CD14-positive monocyte (primary cell): ENCODE results near the gene C19orf44. TPM values are rescaled to one million over a fixed set of nuclear protein-coding genes. Genes with fewer than 3 reads are reported as not detected.
A peak's percentile ranks its signal among the peaks of the same experiment; 100 is the strongest.

Experiments
- DNase-seq, 3 donors: peaks; one replicate each; pipeline ENCODE4 v3.0.0-alpha.2; 2011 to 2022
- H2AFZ ChIP-seq: 2 replicates; pipeline ENCODE4 v1.6.0; 2012; ENCODE audit warnings: mild to moderate bottlenecking, low read depth, low read length, inconsistent platforms; ENCODE audit not compliant: insufficient read depth, poor library complexity, severe bottlenecking
- H3K27ac ChIP-seq, 2 donors: 1 replicate in 1 of 2; 2 replicates in 1 of 2; pipeline ENCODE4 v1.5.1; 2012 to 2013; ENCODE audit warnings: low read length in 2 of 2, control low read depth in 1 of 2, inconsistent platforms in 1 of 2, low read depth in 1 of 2, mild to moderate bottlenecking in 1 of 2
- H3K27me3 ChIP-seq, 2 donors: one replicate each; pipeline versions ENCODE4 v1.6.0 to v1.6.1; 2011 to 2013; ENCODE audit warnings: low read length in 2 of 2; ENCODE audit not compliant: control insufficient read depth in 2 of 2, insufficient read depth in 2 of 2
- H3K36me3 ChIP-seq, 2 donors: replicated peaks in 1 of 2; 1 replicate in 1 of 2; 2 replicates in 1 of 2; pipeline versions ENCODE4 v1.5.1 to v1.6.1; 2012 to 2013; ENCODE audit warnings: low read length in 2 of 2, control low read depth in 1 of 2, inconsistent platforms in 1 of 2, mild to moderate bottlenecking in 1 of 2; ENCODE audit not compliant: insufficient read depth in 2 of 2, control insufficient read depth in 1 of 2
- H3K4me1 ChIP-seq, 2 donors: 1 replicate in 1 of 2; 2 replicates in 1 of 2; pipeline versions ENCODE4 v1.5.1 to v1.6.1; 2012 to 2013; ENCODE audit warnings: low read length in 2 of 2, control low read depth in 1 of 2, inconsistent platforms in 1 of 2, mild to moderate bottlenecking in 1 of 2, moderate library complexity in 1 of 2; ENCODE audit not compliant: insufficient read depth in 2 of 2, control insufficient read depth in 1 of 2
- H3K4me2 ChIP-seq: replicated peaks from 2 replicates; pipeline ENCODE3; 2012; ENCODE audit warnings: low read length, moderate library complexity, mild to moderate bottlenecking; ENCODE audit not compliant: poor library complexity, severe bottlenecking; ENCODE audit errors: extremely low read depth
- H3K4me3 ChIP-seq, 3 experiments: fragments of 200-600 bp in 1 of 3; sonication (generic) in 1 of 3; replicated peaks in 1 of 3; 1 replicate in 2 of 3; 2 replicates in 1 of 3; pipeline ENCODE4 v1.5.1; 2011 to 2013; ENCODE audit warnings: low read length in 3 of 3, mild to moderate bottlenecking in 3 of 3, control low read depth in 2 of 3, low read depth in 2 of 3, inconsistent platforms in 1 of 3, moderate library complexity in 1 of 3
- H3K79me2 ChIP-seq: 2 replicates; pipeline ENCODE4 v1.6.0; 2012; ENCODE audit warnings: mild to moderate bottlenecking, control low read depth, inconsistent platforms, low read length, moderate library complexity; ENCODE audit not compliant: insufficient read depth
- H3K9ac ChIP-seq: 2 replicates; pipeline ENCODE4 v1.6.0; 2017; ENCODE audit warnings: low read length, mild to moderate bottlenecking; ENCODE audit not compliant: insufficient read depth, poor library complexity, severe bottlenecking
- H3K9me3 ChIP-seq, 2 donors: replicated peaks in 1 of 2; 1 replicate in 1 of 2; 2 replicates in 1 of 2; pipeline versions ENCODE4 v1.5.1 to v1.6.1; 2012 to 2013; ENCODE audit warnings: low read length in 2 of 2, control low read depth in 1 of 2; ENCODE audit not compliant: control insufficient read depth in 1 of 2, insufficient read depth in 1 of 2
- H4K20me1 ChIP-seq: 2 replicates; pipeline ENCODE4 v1.6.0; 2012; ENCODE audit warnings: mild to moderate bottlenecking, low read length, control low read depth, moderate library complexity; ENCODE audit not compliant: insufficient read depth
- H3K27ac Mint-ChIP-seq, 7 donors: one replicate each; pipeline ENCODE4 v1.8.0; 2020; ENCODE audit warnings: mild to moderate bottlenecking in 7 of 7, mixed read lengths in 7 of 7, moderate library complexity in 6 of 7, inconsistent platforms in 2 of 7
- H3K27me3 Mint-ChIP-seq, 3 donors: one replicate each; pipeline ENCODE4 v1.8.0; 2021 to 2022; ENCODE audit warnings: low read depth in 3 of 3, mild to moderate bottlenecking in 3 of 3, mixed read lengths in 3 of 3, moderate library complexity in 3 of 3, inconsistent platforms in 1 of 3
- H3K36me3 Mint-ChIP-seq, 2 donors: one replicate each; pipeline ENCODE4 v1.8.0; 2020; ENCODE audit warnings: mixed read lengths in 2 of 2, inconsistent platforms in 1 of 2, mild to moderate bottlenecking in 1 of 2
- H3K4me1 Mint-ChIP-seq: one replicate; pipeline ENCODE4 v1.8.0; 2020; ENCODE audit warnings: mild to moderate bottlenecking, mixed read lengths
- H3K4me3 Mint-ChIP-seq, 2 donors: one replicate each; pipeline ENCODE4 v1.8.0; 2020; ENCODE audit warnings: mild to moderate bottlenecking in 2 of 2, mixed read lengths in 2 of 2, moderate library complexity in 1 of 2
- H3K9me3 Mint-ChIP-seq, 7 donors: one replicate each; pipeline ENCODE4 v1.8.0; 2020 to 2022; ENCODE audit warnings: mixed read lengths in 7 of 7, mild to moderate bottlenecking in 6 of 7, moderate library complexity in 6 of 7, inconsistent platforms in 2 of 7
- CTCF ChIP-seq: fragments of 200-600 bp; IDR thresholded peaks from one replicate; pipeline ENCODE4 v1.8.0; 2022; ENCODE audit warnings: antibody characterized with exemption, mild to moderate bottlenecking
- WGBS: methylation state at CpG from one replicate; pipeline ENCODE4 v1.1.5; 2013; ENCODE audit warnings: missing lambda C conversion rate; ENCODE audit not compliant: insufficient coverage; 5-methylcytosine and 5-hydroxymethylcytosine counted together
- intact Hi-C, 2 donors: fragments of 100-400 bp; cut with micrococcal nuclease; formaldehyde crosslinking; loops; one replicate each; pipeline versions ENCODE4 v1.15.0 to v1.15.1; 2023
- polyA plus RNA-seq, 3 donors: library from polyadenylated mRNA; depleted of rRNA in 1 of 3; unstranded in 2 of 3; stranded (reverse) in 1 of 3; fragments of 300-500 nt in 2 of 3; fragments of >200 nt in 1 of 3; fragmentation: Illumina TruSeq in 2 of 3; gene quantifications; 1 replicate in 2 of 3; 2 replicates in 1 of 3; pipeline ENCODE4 v1.2.3, GENCODE V29; 2012 to 2021

The C19orf44 gene
- polyA plus RNA-seq, 3 donors, result 0.58 to 0.65 TPM; not detected in 1

- no peaks in the 10 kb centered on the region for H3K79me2 ChIP-seq
- no peak overlapping the region for H2AFZ ChIP-seq
- H3K4me1 ChIP-seq, result no peaks in the 10 kb centered on the region
- H3K4me3 ChIP-seq, result no peak overlapping the region
- TF ChIP-seq CTCF, result no peak
- Mint-ChIP-seq H3K27ac (peak overlapping the region in 4 of 7 donors; percentile 17 to 77 (median 48)), H3K9me3 (peaks cover 0 to 4% (median 0%) of the 10 kb centered on the region in 7 donors), H3K27me3 (no peaks in the 10 kb centered on the region), H3K4me1 (no peaks in the 10 kb centered on the region), H3K36me3 (peaks cover 61 to 69% of the 10 kb centered on the region in 2 donors), H3K4me3 (no peak overlapping the region)
- H3K4me2 ChIP-seq, result no peak overlapping the region
- DNase-seq, result no peak
- intact Hi-C loops, result no loop called here
- no peak overlapping the region for H3K27ac ChIP-seq
- peaks cover 60 to 70% of the 10 kb centered on the region in 2 donors for H3K36me3 ChIP-seq
- H4K20me1 ChIP-seq, result peaks cover 13% of the 10 kb centered on the region
- H3K9me3 ChIP-seq, result no peaks in the 10 kb centered on the region
- WGBS, result 93% methylated on average over 26 of the region's 33 CpGs
- no peak overlapping the region for H3K9ac ChIP-seq
- no peaks in the 10 kb centered on the region for H3K27me3 ChIP-seq
These were observed 22.5 kb downstream of the C19orf44 start for GRCh38 chr19:16518483-16519229.

DNA sequence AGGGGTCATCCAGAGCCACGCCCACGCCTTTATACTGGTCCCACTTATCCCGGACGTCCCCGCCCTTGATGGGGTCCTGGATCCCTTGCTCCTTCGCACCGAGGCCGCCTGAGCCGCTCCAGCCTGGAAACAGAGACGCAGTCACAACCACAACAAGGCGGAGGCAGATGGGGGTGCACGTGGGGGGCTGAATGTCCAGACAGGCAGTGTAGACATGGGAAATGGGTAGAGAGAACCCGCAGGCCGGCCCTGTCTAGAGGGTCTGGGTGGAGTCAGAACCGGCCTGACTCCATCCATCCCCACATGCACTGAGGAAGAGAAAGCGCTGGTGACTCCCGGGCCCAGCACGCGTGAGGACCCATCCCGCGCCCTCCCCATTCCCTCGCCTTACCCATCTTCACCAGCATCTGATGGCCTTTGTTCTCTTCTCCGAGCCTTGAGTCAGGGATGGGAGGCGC is 23.1 kb downstream of the C19orf44 start:
- 95% methylated on average over 15 of the region's 24 CpGs for WGBS
- no peak for TF ChIP-seq CTCF
- H3K36me3 ChIP-seq, result peaks cover 66 to 76% of the 10 kb centered on the region in 2 donors
- no peak overlapping the region for H3K9ac ChIP-seq
- no peaks in the 10 kb centered on the region for H3K27me3 ChIP-seq
- H3K27ac ChIP-seq, result no peak overlapping the region
- peaks cover 67 to 76% of the 10 kb centered on the region in 2 donors for H3K36me3 Mint-ChIP-seq
- intact Hi-C loops, result no loop called here
- no peak overlapping the region for H3K4me3 ChIP-seq
- H3K4me2 ChIP-seq, result no peak overlapping the region
- H3K4me1 ChIP-seq, result no peaks in the 10 kb centered on the region
- peaks cover 0 to 4% (median 0%) of the 10 kb centered on the region in 7 donors for H3K9me3 Mint-ChIP-seq
- no peaks in the 10 kb centered on the region for H3K79me2 ChIP-seq
- peak overlapping the region in 1 of 7 donors; percentile 17 for H3K27ac Mint-ChIP-seq
- no peaks in the 10 kb centered on the region for H3K4me1 Mint-ChIP-seq
- H3K4me3 Mint-ChIP-seq, result no peak overlapping the region
- DNase-seq, result no peak
- no peaks in the 10 kb centered on the region for H3K9me3 ChIP-seq
- H2AFZ ChIP-seq, result no peak overlapping the region
- H3K27me3 Mint-ChIP-seq, result no peaks in the 10 kb centered on the region
- H4K20me1 ChIP-seq, result peaks cover 13% of the 10 kb centered on the region
